Frontal cortex (tissue), 4 donors: ENCODE data around the gene CD47. TPM values are rescaled to one million over a fixed set of nuclear protein-coding genes. Genes with fewer than 3 reads are reported as not detected.

Experiments
- DNase-seq, 2 donors: peaks; one replicate each; pipeline ENCODE4 v3.0.0; 2012; ENCODE audit warnings: low spot score in 2 of 2
- FAIRE-seq: peaks from 2 replicates; lab custom pipeline; 2012; peaks lifted over from hg19 to GRCh38; lab: Jason Lieb, UNC
- total RNA-seq: library from RNA; depleted of rRNA; stranded (reverse); fragments of >200 nt; gene quantifications from one replicate; pipeline ENCODE4 v1.2.3, GENCODE V29; 2014
- donor health status: control.
- donor health status: control.
- donor health status: control.

CD47 gene
- total RNA-seq, 1 donor from 2014 or later = 444 TPM

DNA sequence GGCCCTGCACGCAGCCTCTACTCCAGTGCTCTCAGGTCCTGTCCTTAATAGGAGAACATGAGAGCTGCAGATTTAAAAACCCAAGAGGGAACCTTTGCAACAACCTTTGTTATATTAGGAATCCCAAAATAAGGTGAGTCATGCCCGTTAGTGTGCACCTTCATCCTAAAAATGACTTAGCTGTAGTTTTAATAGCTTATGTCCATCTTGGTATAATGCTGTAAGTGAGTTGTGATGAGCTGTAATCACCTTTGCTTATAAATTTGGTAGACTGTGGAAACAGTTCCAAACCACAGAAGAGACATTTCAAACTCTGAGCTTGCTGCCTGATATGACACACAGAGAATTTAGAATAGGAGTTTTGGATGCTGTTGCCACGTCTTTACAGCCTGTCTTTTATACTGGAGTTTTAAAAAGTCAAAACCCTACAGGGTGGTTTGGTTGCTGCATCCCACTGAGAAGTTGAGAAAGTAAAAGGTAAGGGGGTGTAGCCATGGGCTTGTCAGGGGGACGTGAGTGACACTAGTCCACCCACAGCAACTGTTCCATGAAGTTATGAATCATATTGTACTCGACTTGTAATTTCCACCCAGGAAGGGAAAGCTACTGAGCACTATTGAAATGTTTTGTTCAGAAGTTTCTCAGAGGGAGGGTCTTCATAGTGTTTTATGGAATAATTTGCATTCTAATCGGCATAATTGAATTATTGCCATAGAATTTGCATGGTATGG lies 27.4 kb upstream of the CD47 start:
- no peak for DNase-seq
- no peak for FAIRE-seq

DNA sequence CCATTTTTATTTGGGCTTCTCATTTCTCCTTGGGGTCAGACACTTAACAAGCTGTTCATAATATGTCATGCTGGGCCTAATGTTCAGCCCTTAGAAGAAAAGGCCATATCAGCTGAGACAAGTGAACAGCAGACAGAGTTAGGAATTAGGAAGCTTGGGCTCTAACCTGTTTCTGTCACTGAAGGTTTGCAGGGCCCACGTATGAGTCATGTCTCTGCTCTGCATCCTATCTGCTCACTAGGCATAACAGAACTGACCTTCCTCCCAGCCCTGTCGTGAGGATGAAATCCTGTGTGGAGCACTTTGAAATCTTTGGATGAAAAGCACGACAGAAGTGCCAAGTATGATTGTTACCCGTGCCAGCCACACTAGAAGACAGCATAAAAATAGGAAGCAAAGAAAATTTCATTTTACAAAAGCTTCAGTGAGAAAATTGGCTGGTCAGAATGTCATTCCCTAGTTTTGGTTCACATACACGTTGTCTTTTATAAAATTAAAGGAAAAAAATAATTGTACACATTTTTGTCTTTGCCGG lies 26.5 kb upstream of the CD47 start:
- DNase-seq (no peak), FAIRE-seq (no peak)

DNA sequence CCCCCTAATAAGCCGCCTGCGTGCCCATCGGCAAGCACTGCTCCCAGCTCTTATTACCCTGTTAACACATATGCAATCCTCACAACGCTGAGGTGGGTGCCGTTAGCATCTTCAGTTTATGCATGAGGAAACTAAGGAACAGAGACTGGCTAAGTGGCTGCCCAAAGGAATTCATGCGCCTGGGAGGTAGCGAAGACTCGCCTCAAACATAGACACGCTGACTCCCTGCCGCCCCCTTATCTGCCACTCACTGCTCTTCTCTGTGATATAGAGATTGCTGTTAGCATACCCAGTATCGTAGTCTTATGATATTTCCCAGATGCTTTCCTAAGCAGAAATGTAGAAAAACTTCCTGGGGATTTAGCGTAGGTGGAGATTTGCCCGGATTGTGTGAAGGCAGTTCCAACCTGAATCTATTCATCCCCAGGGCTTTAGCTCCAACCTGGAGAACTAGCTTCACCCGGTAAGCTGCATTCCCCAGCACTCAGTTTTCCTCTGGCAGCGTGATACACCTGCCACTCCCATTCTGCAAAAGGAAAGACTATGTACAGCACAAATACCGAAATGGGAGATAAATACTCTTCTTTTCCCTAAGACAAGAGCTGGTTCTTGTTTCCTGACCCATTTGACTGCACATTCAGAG lies 23.7 kb upstream of the CD47 start:
- DNase-seq (no peak), FAIRE-seq (no peak)

DNA sequence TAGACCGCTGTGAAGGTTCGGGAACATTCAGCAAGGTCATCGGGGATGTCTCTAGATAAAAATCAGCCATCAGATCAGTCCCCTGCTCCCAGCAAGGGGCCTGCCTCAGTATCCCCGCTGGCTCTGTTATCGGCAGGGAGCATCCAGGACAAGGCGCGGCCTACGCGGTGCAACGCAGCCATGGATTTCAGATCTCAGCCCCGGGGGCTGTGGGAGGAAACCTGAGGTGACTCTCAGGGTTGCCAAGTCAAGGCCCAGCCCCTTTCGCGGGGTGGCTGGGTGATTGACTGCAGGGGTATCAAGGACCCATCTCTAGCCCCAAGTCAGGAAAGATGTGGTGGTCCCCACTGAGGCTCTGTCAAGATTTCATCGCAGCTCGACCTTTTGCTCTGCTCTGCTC lies 23.1 kb upstream of the CD47 start:
- DNase-seq = no peak
- no peak for FAIRE-seq

DNA sequence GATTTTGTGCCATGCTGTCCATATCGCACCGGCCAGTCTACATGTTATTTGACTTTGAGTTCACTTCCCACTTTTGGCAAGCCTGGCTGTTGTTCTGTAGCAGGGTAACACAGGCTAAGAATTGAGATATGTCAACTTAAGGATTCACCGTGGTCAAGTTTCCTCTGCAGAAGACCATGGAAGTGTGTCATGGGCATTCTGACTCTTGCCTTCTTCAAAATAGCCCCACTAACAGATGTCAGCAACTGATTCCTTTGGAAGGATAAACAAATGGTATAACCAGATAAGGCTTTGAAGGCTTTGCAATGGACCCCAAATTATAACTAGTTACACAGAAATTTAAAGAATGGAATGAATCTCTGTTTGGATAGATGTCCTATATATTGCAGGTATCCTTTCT lies 20.1 kb upstream of the CD47 start:
- DNase-seq (no peak), FAIRE-seq (no peak)

DNA sequence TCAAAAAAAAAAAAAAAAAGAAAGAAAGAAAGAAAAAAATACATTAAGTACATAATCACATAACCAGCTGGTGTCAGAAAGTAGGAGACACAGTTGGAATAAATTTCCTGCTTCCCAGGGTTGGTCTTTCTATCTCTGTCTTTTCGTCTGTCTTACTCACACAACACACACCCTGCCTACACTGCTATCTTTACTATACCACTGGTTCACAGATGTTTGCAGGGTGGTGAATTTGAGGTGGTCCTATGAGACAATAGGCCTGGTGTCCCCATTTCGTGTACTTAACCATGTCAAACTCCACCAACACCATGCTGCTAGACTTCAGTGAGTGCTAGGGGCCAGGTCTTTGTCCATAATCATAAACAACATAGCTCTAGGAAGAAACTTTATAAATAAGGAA lies 17.6 kb upstream of the CD47 start:
- DNase-seq = no peak
- FAIRE-seq = no peak

DNA sequence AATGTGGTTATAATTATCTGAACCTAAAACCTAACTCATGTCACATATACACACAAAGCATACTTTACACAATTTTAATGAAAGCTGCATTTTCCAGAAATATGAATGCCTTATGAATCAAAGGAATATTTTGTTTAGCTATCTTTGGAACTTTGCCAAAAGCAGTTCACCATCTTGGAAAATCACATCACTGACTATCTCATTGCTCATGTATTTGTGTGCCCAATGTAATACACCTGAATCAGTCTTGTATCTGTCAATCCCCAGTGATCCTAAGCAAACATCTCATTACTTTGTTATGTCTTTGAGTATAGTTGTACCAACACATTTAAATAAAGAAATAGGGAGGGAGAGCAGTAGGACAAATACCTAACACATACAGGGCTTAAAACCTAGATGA lies 15.6 kb upstream of the CD47 start:
- DNase-seq = no peak
- no peak for FAIRE-seq

DNA sequence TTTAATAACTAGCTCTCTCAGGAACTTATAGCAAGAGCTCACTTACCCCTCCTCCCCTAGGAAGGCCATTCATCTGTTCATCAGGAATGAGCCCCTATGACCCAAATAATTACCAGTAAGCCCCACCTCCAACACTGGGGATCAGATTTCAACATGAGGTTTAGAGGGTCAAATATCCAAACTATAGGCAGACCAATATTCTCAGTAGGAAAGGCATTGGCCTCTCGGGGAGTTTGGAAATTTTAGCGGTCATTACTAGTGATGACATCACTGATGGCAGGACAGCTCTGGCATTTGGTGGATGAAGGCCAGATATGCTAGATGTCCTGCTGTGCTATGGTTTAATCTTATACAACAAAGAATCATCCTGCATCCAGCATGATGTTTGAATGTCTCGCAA lies 15.2 kb upstream of the CD47 start:
- FAIRE-seq (no peak), DNase-seq (no peak)

DNA sequence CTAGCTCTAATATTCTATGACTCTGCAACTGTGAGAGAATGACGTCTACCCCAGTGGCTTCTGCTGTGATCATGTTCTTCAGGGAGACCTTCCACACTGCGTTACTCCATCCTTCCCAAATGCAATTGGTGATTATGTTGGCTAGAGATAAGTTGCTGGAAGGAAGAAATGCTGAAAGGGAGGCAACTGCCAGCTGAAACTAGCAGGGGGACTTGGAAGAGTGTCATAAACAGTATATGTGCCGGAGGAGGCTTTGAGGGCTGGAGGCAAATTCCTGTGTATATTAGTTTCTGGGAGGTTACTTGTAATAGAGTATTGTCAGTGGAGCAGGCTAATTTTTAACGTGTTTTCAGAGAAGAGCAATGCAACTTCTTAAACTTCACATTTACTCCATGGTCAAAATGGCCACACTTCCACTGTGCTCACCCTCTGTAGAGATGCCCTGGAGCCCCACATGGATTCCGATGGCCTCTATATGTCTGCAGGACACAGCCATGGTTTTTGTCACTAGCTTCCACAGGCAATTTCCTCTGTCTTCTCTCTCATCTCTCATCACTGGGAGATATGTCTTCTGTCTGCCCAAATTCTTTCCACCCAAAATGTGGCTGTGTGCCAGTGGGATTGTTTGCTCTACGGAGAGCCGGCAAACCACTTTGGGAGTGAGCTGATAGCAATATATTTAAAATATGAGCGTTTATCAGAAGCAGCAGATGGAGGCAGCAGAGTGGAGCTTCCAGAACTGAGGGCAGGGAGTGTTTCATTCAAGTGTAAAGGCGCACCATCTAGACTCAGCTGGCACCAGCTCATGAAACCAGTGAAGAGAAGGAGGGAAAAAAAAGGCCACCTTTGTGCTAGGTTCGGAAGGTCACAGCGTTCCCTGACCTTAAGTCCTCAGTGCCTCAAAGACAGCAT lies 13.3 kb upstream of the CD47 start:
- FAIRE-seq (no peak), DNase-seq (no peak)

DNA sequence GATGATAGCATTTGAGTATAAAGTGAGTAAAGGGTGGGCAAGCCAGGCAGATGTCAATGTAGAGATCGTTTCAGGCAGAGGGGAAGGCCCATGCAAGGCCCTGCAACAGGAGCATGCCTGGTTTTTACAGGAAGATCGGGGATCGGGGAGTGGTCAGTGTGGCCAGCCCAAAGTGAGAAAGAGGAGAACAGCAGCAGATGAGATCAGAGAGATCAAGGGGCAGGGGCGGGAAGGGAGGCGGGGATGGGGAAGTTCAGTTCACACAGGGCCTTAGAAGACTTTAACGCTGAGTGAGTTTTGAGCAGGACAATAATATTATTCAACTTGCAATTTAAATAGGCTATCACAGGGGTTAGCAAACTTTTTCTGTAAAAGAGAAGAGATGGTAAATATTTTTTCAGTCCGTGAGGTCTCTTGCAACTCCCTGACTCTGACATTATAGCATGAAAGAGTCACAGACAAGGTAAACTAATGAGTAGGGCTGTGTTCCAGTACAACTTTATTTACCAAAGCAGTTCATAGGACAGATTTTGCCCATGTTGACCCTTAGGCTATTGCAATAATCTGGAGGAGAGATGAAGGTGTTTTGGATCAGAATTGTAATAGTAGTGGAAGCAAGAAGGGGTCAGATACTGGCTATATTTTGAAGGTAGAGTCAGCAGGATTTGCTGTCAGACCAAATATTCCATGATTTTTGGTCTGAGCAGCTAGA lies 12.4 kb upstream of the CD47 start:
- FAIRE-seq (no peak), DNase-seq (no peak)

DNA sequence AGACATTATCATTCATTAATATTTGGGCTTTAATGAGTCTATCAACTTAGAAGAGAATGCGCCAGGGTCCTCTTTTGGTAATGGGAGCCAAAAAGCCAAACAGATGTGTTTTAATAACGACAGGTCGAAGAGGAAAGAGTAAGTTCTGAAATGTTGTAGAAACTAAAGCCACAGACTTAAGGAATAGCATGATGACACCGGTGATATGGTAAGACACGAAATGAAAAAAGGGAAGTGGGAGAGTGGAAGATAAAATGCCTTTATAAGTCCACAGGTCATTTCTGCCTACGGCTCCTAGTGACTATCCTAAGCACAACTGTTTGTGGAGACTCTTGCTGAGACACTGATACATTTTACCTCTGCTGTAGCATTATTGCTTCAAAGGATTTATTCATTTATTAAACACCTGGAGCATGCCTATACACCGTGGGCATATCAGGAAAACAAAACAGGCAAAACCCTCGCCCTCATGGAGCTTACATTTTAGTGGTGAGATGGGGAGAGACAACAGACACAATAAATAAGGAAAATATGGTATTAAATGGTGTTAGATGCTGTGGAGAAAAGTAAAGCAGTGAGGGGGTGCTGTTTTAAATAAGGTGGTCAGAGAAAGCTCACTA lies 11.7 kb upstream of the CD47 start:
- DNase-seq (no peak), FAIRE-seq (no peak)

DNA sequence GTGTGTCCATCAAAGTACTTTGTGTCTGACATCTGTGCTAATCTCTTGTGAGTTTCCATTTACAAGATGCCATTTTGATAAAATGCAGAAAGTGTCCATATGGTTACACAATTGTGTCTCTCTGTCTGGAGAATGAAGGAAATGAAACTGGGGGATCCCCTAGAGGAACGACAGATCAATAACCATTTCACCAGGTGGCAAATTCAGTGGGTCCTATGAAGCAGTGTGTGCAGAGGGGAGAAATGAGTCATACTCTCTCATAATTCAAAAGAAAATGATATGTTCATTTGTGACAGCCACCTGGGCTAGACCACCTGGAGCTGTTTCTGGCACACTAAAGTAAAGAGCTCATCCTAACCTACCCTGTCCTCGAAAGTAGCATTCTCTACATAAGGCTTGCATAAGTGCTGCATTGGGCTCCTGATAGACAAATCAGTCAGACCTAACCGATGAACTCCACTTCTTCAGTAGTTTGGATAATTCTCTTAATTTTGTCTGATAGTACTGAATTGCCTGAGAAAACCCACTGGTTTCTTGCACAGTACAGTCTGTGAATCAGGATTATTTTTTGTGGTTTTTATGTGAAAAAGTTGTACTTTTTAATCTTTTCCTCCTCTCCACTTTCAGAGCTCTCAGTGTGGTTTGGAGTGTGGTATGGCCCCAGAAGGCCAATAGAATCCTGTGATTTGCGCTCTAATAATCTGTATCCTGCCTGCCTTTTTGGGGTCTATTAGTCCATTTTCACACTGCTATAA lies 10.3 kb upstream of the CD47 start:
- FAIRE-seq (no peak), DNase-seq (no peak)

DNA sequence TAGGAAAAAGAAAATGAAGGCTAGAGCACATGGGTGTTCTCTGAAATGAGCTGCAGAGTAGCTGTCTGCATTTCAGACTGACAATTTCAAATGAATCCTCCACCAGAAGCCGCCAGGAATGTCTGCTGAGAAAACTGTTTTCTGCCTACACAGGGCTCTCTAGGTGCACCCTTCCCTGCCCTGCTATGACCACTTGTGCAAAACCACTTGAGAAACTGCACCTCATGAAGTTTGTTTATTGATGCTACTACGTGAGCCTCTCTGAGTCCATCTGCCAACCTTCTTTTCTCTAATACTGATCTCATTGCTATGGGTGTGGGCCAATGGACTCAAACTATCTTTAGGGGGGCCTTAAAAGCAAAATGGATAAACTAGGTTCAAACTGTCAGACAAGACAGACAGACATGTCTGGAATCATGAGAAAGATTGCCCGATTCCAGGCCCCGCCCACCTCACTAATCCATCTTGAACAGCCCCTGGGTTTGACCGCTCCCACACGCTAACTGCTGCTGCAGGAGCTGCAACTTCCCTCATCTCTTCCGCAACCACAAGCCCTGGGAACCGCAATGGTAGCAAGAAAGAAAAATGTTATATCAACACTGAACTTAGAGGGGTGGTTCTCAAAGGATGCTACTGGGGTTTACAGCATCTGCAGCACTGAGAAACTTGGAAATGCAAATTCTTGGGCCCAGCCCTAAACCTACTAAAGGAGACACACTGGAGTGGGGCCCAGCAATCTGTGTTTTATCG lies 9.0 kb upstream of the CD47 start:
- DNase-seq = no peak
- no peak for FAIRE-seq

DNA sequence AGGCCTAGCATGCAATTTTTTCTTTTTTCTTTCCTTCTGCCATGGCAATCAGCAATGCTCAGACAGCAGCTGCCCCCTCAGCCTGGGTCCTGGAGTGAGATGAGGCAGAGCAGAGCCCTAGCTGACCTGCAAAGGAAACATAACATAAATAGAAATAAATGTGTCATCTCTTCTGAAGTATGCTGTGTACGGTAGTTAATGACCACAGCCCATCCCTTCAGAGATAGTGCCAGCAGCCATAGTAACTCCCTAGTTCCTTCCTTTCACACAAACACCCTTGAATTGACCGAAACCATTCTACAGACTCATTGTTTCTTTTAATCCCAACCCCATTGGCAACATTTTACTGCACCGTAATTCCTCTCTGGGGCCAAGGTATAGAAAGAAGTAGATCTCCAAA lies 8.4 kb upstream of the CD47 start:
- DNase-seq = no peak
- no peak for FAIRE-seq

DNA sequence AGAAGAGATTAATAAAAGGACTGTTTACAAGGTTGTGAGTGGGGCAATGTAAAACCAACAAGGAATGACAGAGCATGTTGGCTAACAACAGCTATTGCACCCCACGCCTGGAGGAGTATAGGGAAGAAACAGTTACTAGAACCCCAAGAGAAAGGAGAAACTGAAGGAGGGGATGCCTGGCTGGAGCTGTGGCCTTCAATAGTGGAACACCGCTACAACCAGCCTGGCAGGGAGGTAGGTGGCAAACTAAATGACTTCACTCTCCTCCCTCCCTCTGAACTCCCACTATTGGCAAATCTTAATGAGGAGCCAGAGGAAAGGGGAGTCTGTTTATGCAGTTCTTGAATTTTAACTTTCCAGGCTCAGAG lies 7.2 kb upstream of the CD47 start:
- DNase-seq = no peak
- FAIRE-seq = no peak

DNA sequence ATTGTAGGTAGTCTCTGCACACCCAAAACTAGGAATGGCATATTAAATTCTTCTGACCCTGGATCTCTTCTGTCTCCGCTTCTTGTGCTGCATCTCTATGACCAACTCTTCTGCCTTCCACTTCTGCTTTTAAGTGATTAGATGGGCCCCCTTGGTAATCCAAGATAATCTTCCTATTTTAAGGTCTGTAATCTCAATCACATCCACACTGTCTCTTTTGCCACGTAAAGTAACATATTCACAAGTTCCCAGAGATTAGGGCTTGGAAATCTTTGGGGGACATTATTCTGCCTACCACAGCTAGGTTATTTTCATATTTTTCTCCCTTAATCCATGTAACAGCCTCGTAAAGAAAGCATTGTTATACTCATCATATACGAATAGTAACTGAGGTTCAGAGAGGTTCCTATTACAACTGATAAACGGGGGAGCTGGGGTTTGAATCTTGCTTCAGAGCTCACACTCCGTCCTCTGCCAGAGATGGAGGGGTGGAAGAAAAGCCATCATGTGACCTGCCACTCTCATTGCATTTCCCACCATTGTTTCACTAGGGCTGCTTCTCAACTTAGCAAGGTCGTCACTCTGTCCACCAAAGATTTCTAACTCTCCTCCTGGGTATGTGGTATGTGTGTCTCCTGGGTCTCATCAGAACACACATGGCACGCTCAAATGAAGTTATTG lies 6.6 kb upstream of the CD47 start:
- DNase-seq = no peak
- FAIRE-seq = no peak

DNA sequence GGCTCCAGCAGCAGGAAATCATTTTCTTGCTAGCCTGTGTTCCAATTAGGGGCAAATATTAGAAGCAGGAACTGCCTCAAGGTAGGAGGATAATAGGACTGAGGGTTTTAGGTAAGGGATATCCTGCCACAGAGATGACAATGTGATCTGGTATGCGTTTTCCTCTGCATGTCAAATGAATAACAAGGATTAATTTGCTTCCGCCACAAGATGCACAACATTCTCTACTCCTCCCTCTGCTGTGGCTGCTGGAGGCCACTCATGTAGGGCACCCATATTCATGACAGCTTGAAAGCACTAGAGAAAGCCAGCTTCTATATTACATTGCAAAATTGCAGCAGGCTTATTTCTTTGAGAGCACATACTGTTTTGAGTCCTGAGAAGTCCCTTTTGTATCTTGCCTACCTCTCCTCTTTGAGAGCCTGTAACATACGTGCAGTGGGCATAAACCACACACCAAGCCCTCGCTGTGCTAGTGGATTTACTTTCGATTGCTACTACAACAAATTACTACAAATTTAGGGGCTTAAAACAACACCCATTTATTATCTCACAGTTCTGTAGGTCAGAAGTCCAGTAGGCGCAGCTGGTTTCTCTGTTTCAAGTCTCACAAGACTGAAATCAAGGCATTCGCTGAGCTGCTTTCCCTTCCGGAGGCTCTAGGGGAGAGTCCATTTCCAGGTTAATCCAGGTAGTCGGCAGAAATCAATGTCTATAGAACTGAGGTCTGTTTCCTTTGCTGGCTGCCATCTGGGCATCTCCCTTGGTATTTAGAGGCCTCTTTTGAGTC lies 5.9 kb upstream of the CD47 start:
- FAIRE-seq = no peak

More for the DNA sequence above, 5.9 kb upstream of the CD47 start:
- no peak for DNase-seq
